A673 (cell line): ENCODE data around the gene SAG. TPM values are rescaled to one million over a fixed set of nuclear protein-coding genes. Genes with fewer than 3 reads are reported as not detected.
A peak's percentile ranks its signal among the peaks of the same experiment; 100 is the strongest.

ENCODE experiments used
- BruUV-seq: library from RNA; stranded (reverse); fragments of 400-500 nt; replicated peaks from 2 replicates; lab custom pipeline; 2021; lab: Mats Ljungman, UMichigan
- CTCF ChIA-PET: fragments of 300-600 bp; sonication (Branson Sonifier 250); formaldehyde crosslinking; loops from one replicate; lab custom pipeline; 2022; ENCODE audit warnings: antibody characterized with exemption; lab: Charles Lee
- POLR2A ChIA-PET: fragments of 300-600 bp; sonication (Branson Sonifier 250); formaldehyde crosslinking; loops from one replicate; lab custom pipeline; 2022; ENCODE audit warnings: antibody characterized with exemption; ENCODE audit not compliant: low non-redundant PET; lab: Charles Lee
- DNase-seq: peaks from one replicate; pipeline ENCODE4 v3.0.0-alpha.2; 2015; ENCODE audit warnings: low spot score
- H3K27ac ChIP-seq: fragments of 200-600 bp; sonication (generic); 2 replicates; pipeline ENCODE4 v1.5.1; 2016; ENCODE audit warnings: mixed run types, low read depth, mild to moderate bottlenecking, mixed read lengths, antibody characterized with exemption, low read length; ENCODE audit not compliant: poor library complexity, severe bottlenecking
- H3K27me3 ChIP-seq: fragments of 200-600 bp; sonication (generic); replicated peaks from 2 replicates; pipeline ENCODE4 v1.6.1; 2017; ENCODE audit warnings: mixed run types, low read depth, mild to moderate bottlenecking, mixed read lengths, antibody characterized with exemption, low read length; ENCODE audit not compliant: insufficient read depth, poor library complexity
- H3K36me3 ChIP-seq: fragments of 200-600 bp; sonication (generic); 2 replicates; pipeline ENCODE4 v1.6.1; 2016; ENCODE audit warnings: mixed run types, mild to moderate bottlenecking, mixed read lengths, antibody characterized with exemption, low read length; ENCODE audit not compliant: insufficient read depth, poor library complexity, severe bottlenecking
- H3K4me1 ChIP-seq: fragments of 200-600 bp; sonication (generic); 2 replicates; pipeline ENCODE4 v1.6.1; 2017; ENCODE audit warnings: mixed run types, mild to moderate bottlenecking, mixed read lengths, antibody characterized with exemption, low read length; ENCODE audit not compliant: insufficient read depth, poor library complexity, severe bottlenecking
- H3K4me3 ChIP-seq: fragments of 200-600 bp; sonication (generic); 2 replicates; pipeline ENCODE4 v1.5.1; 2016; ENCODE audit warnings: low read depth, mixed run types, mild to moderate bottlenecking, mixed read lengths, low read length; ENCODE audit not compliant: poor library complexity, severe bottlenecking
- H3K9me3 ChIP-seq: fragments of 200-600 bp; sonication (generic); 2 replicates; pipeline ENCODE4 v1.6.1; 2016; ENCODE audit warnings: mixed run types, low read depth, mild to moderate bottlenecking, mixed read lengths, antibody characterized with exemption, low read length; ENCODE audit not compliant: poor library complexity, severe bottlenecking
- EZH2 ChIP-seq: fragments of 200-600 bp; sonication (generic); IDR thresholded peaks from 2 replicates; pipeline ENCODE4 v1.6.1; 2017; ENCODE audit warnings: borderline replicate concordance, low read depth, mild to moderate bottlenecking, mixed read lengths, antibody characterized with exemption, low read length; ENCODE audit not compliant: poor library complexity, severe bottlenecking
- intact Hi-C: fragments of 100-400 bp; cut with micrococcal nuclease; formaldehyde crosslinking; loops from one replicate; pipeline ENCODE4 v1.10.0; 2022; ENCODE audit not compliant: unreplicated experiment
- total RNA-seq: library from RNA; stranded (reverse); gene quantifications from 2 replicates; pipeline ENCODE4 v1.2.3, GENCODE V29; 2021
- TF ChIP-seq, protein P1 (sequence below): fragments of 300-800, 200-600 bp; sonication (generic); conservative IDR thresholded peaks from 2 replicates; pipeline ENCODE4 v1.5.1; 2017; ENCODE audit warnings: low read depth, mild to moderate bottlenecking, antibody characterized with exemption, low read length, moderate library complexity, mixed read lengths

SAG gene
- total RNA-seq, 1 experiment from 2014 or later: 1.3 TPM

DNA sequence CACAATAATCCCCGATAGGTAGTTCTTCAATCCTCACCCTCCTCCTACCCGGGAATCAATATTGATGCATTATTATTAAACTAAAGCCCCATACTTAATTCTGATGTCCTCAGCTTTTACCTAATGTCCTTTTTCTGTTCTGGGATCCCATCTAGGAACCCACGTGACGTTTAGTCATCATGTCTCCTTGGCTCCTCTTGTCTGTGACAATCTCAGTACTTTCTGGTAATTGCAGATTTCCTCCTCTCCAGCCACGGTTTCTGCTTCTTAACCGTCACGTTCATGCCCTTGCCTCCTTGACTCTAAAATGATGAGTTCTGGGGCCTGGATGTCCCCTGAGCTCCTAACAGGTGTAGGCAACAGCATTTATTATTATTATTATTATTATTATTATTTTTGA, 43.8 kb downstream of the SAG start:
- CTCF ChIA-PET: no interaction called here
- H3K4me1 ChIP-seq: peaks cover 27% of the 10 kb centered on the region
- intact Hi-C loops: loop anchor here (2.0 kb wide), 1 partner anchor 21 kb away; no protein-coding TSS in a partner anchor

DNA sequence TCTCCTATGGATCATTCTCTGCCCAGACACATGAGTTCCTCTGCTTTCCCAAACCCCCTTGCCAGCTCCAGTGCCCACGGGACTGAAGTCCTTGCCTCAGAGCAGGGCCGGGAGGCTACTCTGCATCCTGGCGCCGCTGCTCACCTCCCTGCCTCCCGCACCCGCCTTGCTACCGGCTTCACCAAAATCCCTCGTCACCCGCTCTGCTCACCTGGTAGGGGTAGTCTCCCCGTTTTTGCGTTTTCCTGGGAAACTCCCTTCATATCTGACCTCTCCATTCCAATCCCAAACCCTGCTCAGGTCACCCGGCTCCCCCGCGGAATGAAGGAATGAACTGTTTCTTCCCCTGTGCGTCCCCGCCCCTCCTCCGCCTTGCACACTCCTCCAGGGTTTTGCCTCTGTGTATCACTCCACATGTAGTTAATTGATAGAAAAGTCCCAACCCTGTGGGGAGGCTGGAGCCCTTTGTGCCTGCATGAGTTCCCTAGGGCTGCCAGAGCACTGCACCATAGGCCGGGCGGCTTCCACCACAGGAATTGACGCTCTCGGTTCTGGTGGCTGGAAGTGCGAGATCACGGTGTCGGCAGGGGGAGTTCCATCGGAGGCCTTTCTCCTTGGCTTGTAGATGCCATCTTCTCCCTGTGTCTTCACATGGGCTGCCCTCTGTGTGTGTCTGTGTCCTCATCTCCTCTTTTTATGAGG, 44.7 kb downstream of the SAG start:
- Histone ChIP-seq H3K4me3 (no peak overlapping the region), H3K4me1 (peaks cover 31% of the 10 kb centered on the region), H3K27me3 (no peaks in the 10 kb centered on the region), H3K27ac (no peak overlapping the region), H3K36me3 (no peaks in the 10 kb centered on the region), H3K9me3 (no peaks in the 10 kb centered on the region)
- ChIA-PET POLR2A (no interaction called here), CTCF (no interaction called here)
- BruUV-seq: no TSS peak
- intact Hi-C loops: no loop called here
- no peak for DNase-seq
- no peak for TF ChIP-seq EZH2
- TF ChIP-seq, protein P1, sequence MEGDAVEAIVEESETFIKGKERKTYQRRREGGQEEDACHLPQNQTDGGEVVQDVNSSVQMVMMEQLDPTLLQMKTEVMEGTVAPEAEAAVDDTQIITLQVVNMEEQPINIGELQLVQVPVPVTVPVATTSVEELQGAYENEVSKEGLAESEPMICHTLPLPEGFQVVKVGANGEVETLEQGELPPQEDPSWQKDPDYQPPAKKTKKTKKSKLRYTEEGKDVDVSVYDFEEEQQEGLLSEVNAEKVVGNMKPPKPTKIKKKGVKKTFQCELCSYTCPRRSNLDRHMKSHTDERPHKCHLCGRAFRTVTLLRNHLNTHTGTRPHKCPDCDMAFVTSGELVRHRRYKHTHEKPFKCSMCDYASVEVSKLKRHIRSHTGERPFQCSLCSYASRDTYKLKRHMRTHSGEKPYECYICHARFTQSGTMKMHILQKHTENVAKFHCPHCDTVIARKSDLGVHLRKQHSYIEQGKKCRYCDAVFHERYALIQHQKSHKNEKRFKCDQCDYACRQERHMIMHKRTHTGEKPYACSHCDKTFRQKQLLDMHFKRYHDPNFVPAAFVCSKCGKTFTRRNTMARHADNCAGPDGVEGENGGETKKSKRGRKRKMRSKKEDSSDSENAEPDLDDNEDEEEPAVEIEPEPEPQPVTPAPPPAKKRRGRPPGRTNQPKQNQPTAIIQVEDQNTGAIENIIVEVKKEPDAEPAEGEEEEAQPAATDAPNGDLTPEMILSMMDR: no peak

More for the DNA sequence above, 43.8 kb downstream of the SAG start:
- TF ChIP-seq, protein P1: no peak
- TF ChIP-seq EZH2: no peak
- POLR2A ChIA-PET: no interaction called here
- BruUV-seq: no TSS peak
- Histone ChIP-seq H3K36me3 (no peaks in the 10 kb centered on the region), H3K27me3 (no peaks in the 10 kb centered on the region), H3K27ac (no peak overlapping the region), H3K4me3 (no peak overlapping the region), H3K9me3 (no peaks in the 10 kb centered on the region)
- DNase-seq: peak; percentile 76

DNA sequence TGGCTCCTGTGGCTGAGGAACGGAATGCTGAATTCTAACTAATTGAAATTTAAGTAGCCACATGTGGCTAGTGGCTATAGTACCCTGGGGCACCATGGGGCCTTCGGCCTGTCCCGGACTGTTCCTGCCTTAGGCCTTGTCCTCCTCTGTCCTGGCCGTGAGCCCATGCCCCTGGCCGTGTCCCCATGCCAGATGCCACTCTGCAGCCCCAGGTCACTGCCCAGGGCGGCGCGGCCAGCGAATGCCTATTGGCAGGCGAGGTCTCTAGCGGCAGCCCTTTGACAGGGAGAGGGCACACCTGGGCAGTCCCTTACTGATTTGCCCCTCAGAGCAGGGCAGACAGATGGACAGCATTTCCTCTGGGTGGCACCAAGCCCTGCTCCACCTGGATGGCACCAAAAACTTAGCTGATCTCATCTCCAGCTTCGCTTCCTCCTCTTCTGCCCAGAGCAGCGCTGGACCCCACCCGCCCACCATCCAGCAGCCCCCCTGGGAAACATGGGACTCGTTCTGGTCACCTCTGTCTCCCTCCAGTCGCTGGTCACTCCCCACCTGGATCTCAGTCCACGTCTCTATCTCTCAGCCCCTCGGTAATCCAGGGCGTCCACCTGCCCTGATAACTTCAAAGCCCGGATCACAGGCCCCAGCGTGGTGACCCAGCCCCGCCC, 45.6 kb downstream of the SAG start:
- peaks cover 41% of the 10 kb centered on the region for H3K4me1 ChIP-seq
- intact Hi-C loops: no loop called here
- H3K27ac ChIP-seq: peak overlapping the region; percentile 78
- peak overlapping the region; percentile 61 for H3K4me3 ChIP-seq
- POLR2A ChIA-PET: interaction anchor here (0.6 kb wide), 1 partner anchor 711 kb away, joined by 6 read pairs; no protein-coding TSS in a partner anchor
- no peak for TF ChIP-seq EZH2
- TF ChIP-seq, protein P1: no peak
- H3K9me3 ChIP-seq: no peaks in the 10 kb centered on the region
- DNase-seq: no peak
- CTCF ChIA-PET: interaction anchor here (0.6 to 0.7 kb wide), 3 partner anchors 90 to 544 kb away, joined by 3 to 8 read pairs (median 3); no protein-coding TSS in a partner anchor
- H3K36me3 ChIP-seq: peaks cover 2% of the 10 kb centered on the region
- no TSS peak for BruUV-seq
- no peaks in the 10 kb centered on the region for H3K27me3 ChIP-seq
